Effector memory CD8-positive, alpha-beta T cell (primary cell): ENCODE data around the gene ELMOD3.
"Not testable (repeated sequence)": the region's sequence is repeated elsewhere in the genome, so short reads cannot be mapped to it uniquely, and the experiment has no call there.

Experiments used
- ATAC-seq: fragments of 150-1000 bp; cut with Tn5 transposase; replicated peaks from 2 replicates; pipeline ENCODE4 v1.10.0; 2021; ENCODE audit warnings: mild to moderate bottlenecking, moderate library complexity
- DNase-seq, 3 experiments: peaks; one replicate each; pipeline ENCODE4 v3.0.0; 2021
- H3K27ac Mint-ChIP-seq, 2 donors: one replicate each; pipeline ENCODE4 v1.8.0; 2022; ENCODE audit warnings: mild to moderate bottlenecking in 2 of 2, mixed read lengths in 2 of 2, moderate library complexity in 2 of 2
- H3K27me3 Mint-ChIP-seq, 2 donors: one replicate each; pipeline ENCODE4 v1.8.0; 2022; ENCODE audit warnings: mixed read lengths in 2 of 2
- H3K36me3 Mint-ChIP-seq: one replicate; pipeline ENCODE4 v1.8.0; 2022; ENCODE audit warnings: mild to moderate bottlenecking, moderate library complexity, mixed read lengths; ENCODE audit not compliant: insufficient read depth
- H3K4me1 Mint-ChIP-seq, 2 donors: one replicate each; pipeline ENCODE4 v1.8.0; 2022; ENCODE audit warnings: low read depth in 2 of 2, mixed read lengths in 2 of 2
- H3K4me3 Mint-ChIP-seq, 2 donors: one replicate each; pipeline ENCODE4 v1.8.0; 2022; ENCODE audit warnings: mild to moderate bottlenecking in 2 of 2, mixed read lengths in 2 of 2, moderate library complexity in 2 of 2
- H3K9me3 Mint-ChIP-seq, 2 donors: one replicate each; pipeline ENCODE4 v1.8.0; 2022; ENCODE audit warnings: mixed read lengths in 2 of 2

The ELMOD3 gene

DNA sequence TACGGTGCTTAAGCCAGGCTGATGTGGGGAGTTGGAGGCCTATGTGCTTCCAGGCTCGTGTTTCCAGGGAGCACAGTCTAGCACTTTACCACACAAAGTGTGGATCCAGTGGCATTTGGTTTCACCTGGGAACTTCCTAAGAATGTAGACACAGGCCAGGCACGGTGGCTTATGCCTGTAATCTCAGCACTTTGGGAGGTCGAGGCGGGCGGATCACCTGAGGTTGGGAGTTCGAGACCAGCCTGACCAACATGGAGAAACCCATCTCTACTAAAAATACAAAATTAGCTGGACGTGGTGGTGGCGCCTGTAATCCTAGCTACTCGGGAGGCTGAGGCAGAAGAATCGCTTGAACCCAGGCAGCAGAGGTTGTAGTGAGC is 30.6 kb upstream of the ELMOD3 start:
- H3K36me3 Mint-ChIP-seq = peaks cover 95% of the 10 kb centered on the region
- ATAC-seq, DNase-seq, H3K9me3 Mint-ChIP-seq, H3K27me3 Mint-ChIP-seq: not testable (repeated sequence)
- peaks cover 67 to 86% of the 10 kb centered on the region in 2 donors for H3K4me1 Mint-ChIP-seq
- peak overlapping the region; percentile 98 to 99 for H3K27ac Mint-ChIP-seq
- peak overlapping the region; percentile 99 for H3K4me3 Mint-ChIP-seq

- Mint-ChIP-seq H3K4me3 (peak overlapping the region; percentile 99), H3K27me3 (peaks cover 0 to 4% of the 10 kb centered on the region in 2 donors), H3K27ac (peak overlapping the region; percentile 98 to 99), H3K4me1 (peaks cover 60 to 77% of the 10 kb centered on the region in 2 donors), H3K9me3 (no peaks in the 10 kb centered on the region), H3K36me3 (peaks cover 86% of the 10 kb centered on the region)
- no peak for ATAC-seq
- DNase-seq = no peak
These were observed 29.7 kb upstream of the ELMOD3 start for GRCh38 chr2:85324639-85325465.

GRCh38 chr2:85325466-85325811 is 29.1 kb upstream of the ELMOD3 start:
- peak overlapping the region; percentile 99 for H3K4me3 Mint-ChIP-seq
- DNase-seq (no peak), ATAC-seq (no peak)
- H3K9me3 Mint-ChIP-seq = no peaks in the 10 kb centered on the region
- H3K27me3 Mint-ChIP-seq = peaks cover under 1 to 6% of the 10 kb centered on the region in 2 donors
- peaks cover 80% of the 10 kb centered on the region for H3K36me3 Mint-ChIP-seq
- peaks cover 56 to 71% of the 10 kb centered on the region in 2 donors for H3K4me1 Mint-ChIP-seq
- H3K27ac Mint-ChIP-seq = peak overlapping the region; percentile 98 to 99

GRCh38 chr2:85326406-85327159 is 28.0 kb upstream of the ELMOD3 start:
- Mint-ChIP-seq H3K4me3 (peak overlapping the region; percentile 99), H3K27me3 (peaks cover 6 to 8% of the 10 kb centered on the region in 2 donors), H3K4me1 (peaks cover 49 to 66% of the 10 kb centered on the region in 2 donors), H3K27ac (peak overlapping the region; percentile 98 to 99), H3K36me3 (peaks cover 70% of the 10 kb centered on the region), H3K9me3 (no peaks in the 10 kb centered on the region)
- ATAC-seq (peak; percentile 23), DNase-seq (peak; percentile 33 to 41 (median 37))

GRCh38 chr2:85327160-85327821 is 27.3 kb upstream of the ELMOD3 start:
- Mint-ChIP-seq H3K4me1 (peaks cover 46 to 59% of the 10 kb centered on the region in 2 donors), H3K27me3 (peaks cover 6 to 8% of the 10 kb centered on the region in 2 donors)
- ATAC-seq = peak; percentile 30

DNA sequence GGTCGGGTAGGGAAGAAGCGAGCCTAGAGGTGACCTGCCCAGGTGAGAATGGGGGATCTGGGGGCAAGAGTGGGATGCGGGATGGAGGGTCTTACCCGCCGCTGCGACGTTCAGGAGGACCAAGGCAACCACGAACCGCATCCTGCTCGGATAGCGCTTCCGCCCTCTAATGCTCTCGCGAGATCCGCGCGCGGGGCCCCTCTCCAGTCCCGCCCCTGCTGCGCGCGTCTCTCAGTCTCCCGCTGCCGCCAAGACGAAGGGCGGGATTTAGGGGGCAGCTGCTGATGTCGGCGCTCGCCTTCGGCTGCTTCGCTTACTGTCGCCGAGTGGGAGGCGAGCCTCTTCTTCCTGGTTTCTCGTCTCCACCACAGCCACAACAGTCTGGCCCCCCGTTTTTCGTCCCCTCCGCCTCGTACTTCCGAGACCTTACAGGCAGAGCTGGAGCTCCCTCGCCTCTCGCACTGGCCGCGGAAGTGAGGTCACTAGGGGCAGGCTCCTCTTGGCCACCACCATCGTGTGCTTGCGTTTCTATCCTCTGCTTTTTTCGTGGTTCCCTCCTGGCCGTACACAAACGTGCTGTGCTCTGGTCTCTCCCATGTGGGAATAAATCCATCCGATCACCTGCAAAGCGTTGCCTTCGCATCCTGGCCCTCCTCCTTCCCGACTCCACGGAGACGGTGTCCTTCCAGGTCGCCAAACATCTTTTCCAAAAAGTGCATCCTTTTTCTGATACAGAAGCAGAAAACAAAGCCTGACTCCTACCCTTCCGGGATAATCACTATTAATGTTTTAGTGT is 26.5 kb upstream of the ELMOD3 start, which contains the start of gene TGOLN2:
Gene TGOLN2 (minus strand): TSS at position 168 of the 796 bp plus-strand sequence. CDS start 27 bp downstream, at position 141.
- H3K27ac Mint-ChIP-seq = peak within 1 kb of the TSS; percentile 98 to 99
- peak; percentile 90 to 93 (median 92) for DNase-seq
- H3K4me1 Mint-ChIP-seq = peaks cover 39 to 51% of the 10 kb centered on the region in 2 donors
- H3K27me3 Mint-ChIP-seq = peaks cover 6 to 8% of the 10 kb centered on the region in 2 donors
- H3K36me3 Mint-ChIP-seq = peaks cover 55% of the 10 kb centered on the region
- no peaks in the 10 kb centered on the region for H3K9me3 Mint-ChIP-seq
- peak; percentile 84 for ATAC-seq
- peak within 1 kb of the TSS; percentile 99 for H3K4me3 Mint-ChIP-seq

More at GRCh38 chr2:85327160-85327821, 27.3 kb upstream of the ELMOD3 start:
- Mint-ChIP-seq H3K36me3 (peaks cover 63% of the 10 kb centered on the region), H3K27ac (peak overlapping the region; percentile 98 to 99), H3K4me3 (peak overlapping the region; percentile 99), H3K9me3 (no peaks in the 10 kb centered on the region)
- peak; percentile 42 to 59 (median 49) for DNase-seq

DNA sequence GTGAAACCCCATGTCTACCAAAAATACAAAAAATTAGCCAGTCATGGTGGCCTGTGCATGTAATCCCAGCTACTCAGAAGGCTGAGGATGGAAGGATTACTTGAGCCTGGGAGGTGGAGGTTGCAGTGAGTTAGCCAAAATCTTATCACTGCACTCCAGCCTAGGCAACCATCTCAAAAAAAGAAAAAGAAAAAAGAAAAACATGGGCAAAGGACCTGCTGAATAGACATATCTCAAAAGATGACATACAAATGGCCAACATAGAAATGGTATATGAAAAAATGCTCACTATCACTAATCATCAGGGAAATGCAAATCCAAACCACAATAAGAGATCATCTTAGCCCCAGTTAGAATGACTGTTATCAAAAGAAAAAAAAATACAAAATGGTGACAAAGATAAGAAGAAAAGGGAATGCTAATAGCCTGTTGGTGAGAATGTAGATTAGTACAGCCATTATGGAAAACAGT is 25.4 kb upstream of the ELMOD3 start:
- Mint-ChIP-seq H3K9me3 (no peaks in the 10 kb centered on the region), H3K36me3 (peaks cover 44% of the 10 kb centered on the region), H3K27ac (peak overlapping the region; percentile 98 to 99), H3K4me1 (peaks cover 29 to 42% of the 10 kb centered on the region in 2 donors), H3K27me3 (peaks cover 6 to 8% of the 10 kb centered on the region in 2 donors), H3K4me3 (peak overlapping the region in 1 of 2 donors; percentile 99)
- DNase-seq (no peak), ATAC-seq (no peak)

GRCh38 chr2:85329701-85330100 is 24.9 kb upstream of the ELMOD3 start:
- Mint-ChIP-seq H3K27ac (peak overlapping the region in 1 of 2 donors; percentile 10), H3K36me3 (peaks cover 39% of the 10 kb centered on the region), H3K4me1 (peaks cover 26 to 38% of the 10 kb centered on the region in 2 donors)
- ATAC-seq, H3K27me3 Mint-ChIP-seq, H3K9me3 Mint-ChIP-seq, DNase-seq, H3K4me3 Mint-ChIP-seq: not testable (repeated sequence)

- H3K4me1 Mint-ChIP-seq = peaks cover 14 to 24% of the 10 kb centered on the region in 2 donors
- H3K9me3 Mint-ChIP-seq = no peaks in the 10 kb centered on the region
- peaks cover 6 to 8% of the 10 kb centered on the region in 2 donors for H3K27me3 Mint-ChIP-seq
- ATAC-seq (no peak), DNase-seq (no peak)
- peaks cover 25% of the 10 kb centered on the region for H3K36me3 Mint-ChIP-seq
- no peak overlapping the region for H3K27ac Mint-ChIP-seq
- H3K4me3 Mint-ChIP-seq = no peak overlapping the region
These were observed 23.5 kb upstream of the ELMOD3 start for GRCh38 chr2:85330839-85331636.

GRCh38 chr2:85333877-85334276 is 20.7 kb upstream of the ELMOD3 start:
- not testable (repeated sequence) for H3K4me3 Mint-ChIP-seq, ATAC-seq, H3K27me3 Mint-ChIP-seq, H3K9me3 Mint-ChIP-seq, H3K27ac Mint-ChIP-seq, DNase-seq, H3K4me1 Mint-ChIP-seq, H3K36me3 Mint-ChIP-seq

DNA sequence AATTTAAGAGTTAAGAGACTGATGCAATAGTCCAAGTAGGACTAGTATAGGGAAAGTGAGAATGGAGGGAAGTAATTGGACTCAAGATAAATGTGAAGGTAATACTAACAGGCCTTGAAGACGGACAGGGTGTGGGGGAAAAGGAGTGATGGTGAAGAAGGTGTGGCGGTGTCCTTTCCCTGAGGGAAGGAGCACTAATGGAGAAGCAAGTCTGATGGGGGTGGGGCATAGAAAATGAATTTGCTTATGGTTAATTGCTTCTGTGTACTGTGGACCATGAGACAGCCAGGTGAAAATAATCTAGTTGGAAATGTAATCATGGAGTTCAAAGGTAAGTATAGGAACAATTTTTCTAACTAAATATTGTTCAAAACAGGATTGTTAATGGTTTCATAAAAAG is 19.6 kb upstream of the ELMOD3 start:
- H3K9me3 Mint-ChIP-seq = no peaks in the 10 kb centered on the region
- peaks cover under 1 to 8% of the 10 kb centered on the region in 2 donors for H3K27me3 Mint-ChIP-seq
- H3K4me1 Mint-ChIP-seq = peaks cover 0 to 6% of the 10 kb centered on the region in 2 donors
- no peak overlapping the region for H3K4me3 Mint-ChIP-seq
- H3K27ac Mint-ChIP-seq = no peak overlapping the region
- no peak for ATAC-seq
- DNase-seq = no peak
- no peaks in the 10 kb centered on the region for H3K36me3 Mint-ChIP-seq
